Measurements from ENCODE around the gene WWTR1. TPM values are rescaled to one million over a fixed set of nuclear protein-coding genes. Genes with fewer than 3 reads are reported as not detected.

The WWTR1 gene
- total and polyA plus RNA-seq, 2 donors (not counting 3 experiments of a cell fraction or from before 2014, with no cell fraction given) = 210 to 341 TPM

GRCh38 chr3:149590691-149591441, 67.0 kb downstream of the WWTR1 start:
- FAIRE-seq = peak; percentile 87
- no peaks in the 10 kb centered on the region for H3K9me1 ChIP-seq (replicated peaks; ENCODE audit: control insufficient read depth, extremely low read depth, insufficient read depth, low read length)
- BruUV-seq (replicated peaks) = TSS peak; percentile 48
- dilution Hi-C loops (cut with MboI; ENCODE audit: extremely low pct_ligation_motif_present, low sequenced_read_pairs) = no loop called here
- ChIA-PET POLR2A (no interaction called here), CTCF (interaction anchor here (1.2 to 3.1 kb wide), 6 partner anchors 12 to 67 kb away, joined by 3 to 12 read pairs (median 6); partner anchors contain the start of gene WWTR1)
- H3K27me3 ChIP-seq (ENCODE audit: control insufficient read depth in 2 of 2, insufficient read depth in 2 of 2, low read length in 2 of 2) = no peaks in the 10 kb centered on the region
- no peaks in the 10 kb centered on the region for H3K9me3 ChIP-seq (replicated peaks; ENCODE audit: control insufficient read depth, insufficient read depth, low read length)
- peak; percentile 89 for DNase-seq (ENCODE audit: low read depth, low spot score)
- peaks cover 92% of the 10 kb centered on the region for H3K4me1 ChIP-seq (ENCODE audit: control insufficient read depth, extremely low read depth, insufficient read depth, low read length)
- H4K20me1 ChIP-seq (replicated peaks; ENCODE audit: control insufficient read depth, extremely low read depth, insufficient read depth, low read length) = no peaks in the 10 kb centered on the region
- H2AFZ ChIP-seq (ENCODE audit: low read depth, low read length) = no peak overlapping the region
- intact Hi-C loops (cut with micrococcal nuclease) = no loop called here
- peaks cover 76% of the 10 kb centered on the region for H3K79me2 ChIP-seq (ENCODE audit: control insufficient read depth, insufficient read depth, low read length)
- H3K4me3 ChIP-seq (replicated peaks in 1 of 3; ENCODE audit: insufficient read depth in 1 of 3, low read depth in 1 of 3, low read length in 3 of 3) = no peak overlapping the region
- TF ChIP-seq JUN (IDR thresholded peaks at IDR 0.05; ENCODE audit: borderline replicate concordance, insufficient read depth, insufficient read length, low read depth) (peak; percentile 1), MAX (IDR thresholded peaks at IDR 0.05; ENCODE audit: insufficient read depth, insufficient read length) (no peak)
- peak overlapping the region; percentile 74 for H3K4me2 ChIP-seq (ENCODE audit: insufficient read depth, low read length)
- H3K36me3 ChIP-seq (ENCODE audit: control insufficient read depth in 2 of 2, extremely low read depth in 1 of 2, insufficient read depth in 2 of 2, low read length in 2 of 2) = peaks cover 0 to 3% of the 10 kb centered on the region in 2 experiments
- peak overlapping the region; percentile 61 for H3K9ac ChIP-seq (replicated peaks; ENCODE audit: extremely low read depth, insufficient read depth, low read length)
- peak overlapping the region; percentile 96 for H3K27ac ChIP-seq (ENCODE audit: insufficient read depth, low read depth, low read length)

GRCh38 chr3:149589332-149589731, 68.5 kb downstream of the WWTR1 start:
- no TSS peak for BruUV-seq (replicated peaks)
- CTCF ChIA-PET = interaction anchor here (0.6 to 3.7 kb wide), 9 partner anchors 10 to 128 kb away, joined by 3 to 17 read pairs (median 4); partner anchors contain the start of gene WWTR1
- peak overlapping the region in 1 of 3 experiments; percentile 10 for H3K4me3 ChIP-seq (replicated peaks in 1 of 3; ENCODE audit: insufficient read depth in 1 of 3, low read depth in 1 of 3, low read length in 3 of 3)
- FAIRE-seq (peak; percentile 64), DNase-seq (ENCODE audit: low read depth, low spot score) (peak; percentile 95)
- H3K4me1 ChIP-seq (ENCODE audit: control insufficient read depth, extremely low read depth, insufficient read depth, low read length) = peaks cover 96% of the 10 kb centered on the region
- peaks cover 0 to 3% of the 10 kb centered on the region in 2 experiments for H3K36me3 ChIP-seq (ENCODE audit: control insufficient read depth in 2 of 2, extremely low read depth in 1 of 2, insufficient read depth in 2 of 2, low read length in 2 of 2)
- dilution Hi-C loops (cut with MboI; ENCODE audit: extremely low pct_ligation_motif_present, low sequenced_read_pairs) = no loop called here
- peak overlapping the region; percentile 72 for H3K9ac ChIP-seq (replicated peaks; ENCODE audit: extremely low read depth, insufficient read depth, low read length)
- H3K27me3 ChIP-seq (ENCODE audit: control insufficient read depth in 2 of 2, insufficient read depth in 2 of 2, low read length in 2 of 2) = no peaks in the 10 kb centered on the region
- H3K4me2 ChIP-seq (ENCODE audit: insufficient read depth, low read length) = peak overlapping the region; percentile 75
- no peaks in the 10 kb centered on the region for H3K9me3 ChIP-seq (replicated peaks; ENCODE audit: control insufficient read depth, insufficient read depth, low read length)
- no peaks in the 10 kb centered on the region for H4K20me1 ChIP-seq (replicated peaks; ENCODE audit: control insufficient read depth, extremely low read depth, insufficient read depth, low read length)
- no peaks in the 10 kb centered on the region for H3K9me1 ChIP-seq (replicated peaks; ENCODE audit: control insufficient read depth, extremely low read depth, insufficient read depth, low read length)
- H2AFZ ChIP-seq (ENCODE audit: low read depth, low read length) = no peak overlapping the region
- H3K27ac ChIP-seq (ENCODE audit: insufficient read depth, low read depth, low read length) = peak overlapping the region; percentile 96
- POLR2A ChIA-PET = interaction anchor here (0.6 to 1.2 kb wide), 2 partner anchors 61 to 69 kb away, joined by 3 read pairs; partner anchors contain the start of gene WWTR1
- intact Hi-C loops (cut with micrococcal nuclease) = loop anchor here (1.0 kb wide), 4 partner anchors 9 to 26 kb away; no protein-coding TSS in a partner anchor
- peaks cover 79% of the 10 kb centered on the region for H3K79me2 ChIP-seq (ENCODE audit: control insufficient read depth, insufficient read depth, low read length)
- TF ChIP-seq EZH2 (IDR thresholded peaks at IDR 0.05; ENCODE audit: borderline replicate concordance, low read depth, low read length, severe bottlenecking) (no peak), FOS (IDR thresholded peaks at IDR 0.05; ENCODE audit: borderline replicate concordance, insufficient read depth, low read length) (peak; percentile 39), POLR2A (IDR thresholded peaks at IDR 0.05; ENCODE audit: low read depth, low read length) (peak; percentile 38), GATA2 (IDR thresholded peaks at IDR 0.05; ENCODE audit: insufficient read depth, insufficient read length, low read depth, low read length) (peak; percentile 30), CTCF (IDR thresholded peaks at IDR 0.05; ENCODE audit: extremely low read depth in 1 of 2, insufficient read depth in 1 of 2, low read depth in 1 of 2, low read length in 2 of 2) (no peak), POLR2AphosphoS5 (IDR thresholded peaks at IDR 0.05; ENCODE audit: insufficient read depth, low read depth, low read length) (peak; percentile 50), JUN (IDR thresholded peaks at IDR 0.05; ENCODE audit: borderline replicate concordance, insufficient read depth, insufficient read length, low read depth) (peak; percentile 65), MAX (IDR thresholded peaks at IDR 0.05; ENCODE audit: insufficient read depth, insufficient read length) (no peak), MYC (IDR thresholded peaks at IDR 0.05; ENCODE audit: low read depth, low read length) (no peak)
